ENCODE results near the gene FUZ. TPM values are rescaled to one million over a fixed set of nuclear protein-coding genes. Genes with fewer than 3 reads are reported as not detected.

The FUZ gene
- total and polyA plus RNA-seq, 2 of the 4 experiments (the other 2 are of a cell fraction) = 12.1 to 14.3 TPM

- Histone ChIP-seq H2BK120ac (ENCODE audit: low read depth, low read length) (no peak overlapping the region), H3K4me3 (ENCODE audit: insufficient read depth, low read depth, low read length) (no peak overlapping the region), H3K27me3 (ENCODE audit: control insufficient read depth, insufficient read depth, low read length) (no peaks in the 10 kb centered on the region), H3K27ac (ENCODE audit: insufficient read depth, low read length) (no peak overlapping the region), H4K5ac (ENCODE audit: low read depth, low read length) (no peak overlapping the region), H2BK15ac (ENCODE audit: low read depth, low read length) (no peak overlapping the region), H3K36me3 (ENCODE audit: control insufficient read depth, insufficient read depth, low read length) (peaks cover 40% of the 10 kb centered on the region), H3K18ac (ENCODE audit: low read depth, low read length) (no peak overlapping the region), H3K79me1 (ENCODE audit: low read depth in 1 of 2, low read length in 2 of 2) (peaks cover 34 to 63% of the 10 kb centered on the region in 2 experiments), H3K56ac (ENCODE audit: extremely low read depth, insufficient read depth, low read length) (no peak overlapping the region), H3K4ac (ENCODE audit: low read depth, low read length) (no peak overlapping the region), H3K9ac (ENCODE audit: low read depth, low read length) (no peak overlapping the region), H3K23ac (ENCODE audit: low read depth, low read length) (no peak overlapping the region), H4K20me1 (ENCODE audit: insufficient read depth, low read length) (peaks cover 24% of the 10 kb centered on the region), H2AK5ac (ENCODE audit: low read depth, low read length) (no peak overlapping the region), H2AK9ac (replicated peaks; ENCODE audit: low read depth, low read length, poor library complexity) (no peak overlapping the region), H3K9me3 (ENCODE audit: control insufficient read depth, insufficient read depth, low read length) (no peaks in the 10 kb centered on the region), H3K14ac (replicated peaks; ENCODE audit: low read depth, low read length) (no peak overlapping the region), H4K8ac (ENCODE audit: low read depth in 2 of 2, low read length in 2 of 2) (no peak overlapping the region), H3K9me1 (ENCODE audit: insufficient read depth, low read length) (peaks cover 4% of the 10 kb centered on the region; the same call in 1 of the 2 replicates), H4K91ac (ENCODE audit: insufficient read depth, low read depth, low read length) (no peak overlapping the region), H2AFZ (replicated peaks; ENCODE audit: low read length, poor library complexity) (no peak overlapping the region), H3K4me1 (ENCODE audit: control insufficient read depth, insufficient read depth, low read length) (no peaks in the 10 kb centered on the region), H3K4me2 (ENCODE audit: low read depth, low read length) (no peak overlapping the region), H2BK5ac (ENCODE audit: low read depth, low read length, poor library complexity, severe bottlenecking) (no peak overlapping the region), H2BK20ac (ENCODE audit: low read depth, low read length) (no peak overlapping the region)
- ChIA-PET POLR2A (ENCODE audit: unreplicated experiment) (no interaction called here), CTCF (interaction anchor here (0.6 kb wide), 1 partner anchor 47 kb away, joined by 6 read pairs; no protein-coding TSS in a partner anchor)
- intact Hi-C loops (cut with micrococcal nuclease) (no loop called here), in situ Hi-C loops (cut with MboI; ENCODE audit: low sequenced_read_pairs) (no loop called here), dilution Hi-C loops (cut with HindIII; ENCODE audit: low sequenced_read_pairs, unreplicated experiment) (no loop called here)
- WGBS, 2 experiments (ENCODE audit: extremely low coverage in 2 of 2, insufficient read length in 1 of 2) = 82% methylated on average over 7 of the region's 8 CpGs; no CpG with 5 or more reads in 1 of the 2 experiments
- TF ChIP-seq FOS (IDR thresholded peaks at IDR 0.05; ENCODE audit: low read depth, low read length) (no peak), MXI1 (IDR thresholded peaks at IDR 0.05; ENCODE audit: borderline replicate concordance, low read depth, low read length) (no peak), POLR2A (IDR thresholded peaks at IDR 0.05; ENCODE audit: low read depth, low read length) (no peak), USF2 (IDR thresholded peaks at IDR 0.05; ENCODE audit: low read depth, low read length) (no peak), MAFK (IDR thresholded peaks at IDR 0.05; ENCODE audit: low read depth, low read length) (no peak), MAZ (IDR thresholded peaks at IDR 0.05; ENCODE audit: borderline replicate concordance, low read depth, low read length) (no peak)
- TF ChIP-seq, protein P1, sequence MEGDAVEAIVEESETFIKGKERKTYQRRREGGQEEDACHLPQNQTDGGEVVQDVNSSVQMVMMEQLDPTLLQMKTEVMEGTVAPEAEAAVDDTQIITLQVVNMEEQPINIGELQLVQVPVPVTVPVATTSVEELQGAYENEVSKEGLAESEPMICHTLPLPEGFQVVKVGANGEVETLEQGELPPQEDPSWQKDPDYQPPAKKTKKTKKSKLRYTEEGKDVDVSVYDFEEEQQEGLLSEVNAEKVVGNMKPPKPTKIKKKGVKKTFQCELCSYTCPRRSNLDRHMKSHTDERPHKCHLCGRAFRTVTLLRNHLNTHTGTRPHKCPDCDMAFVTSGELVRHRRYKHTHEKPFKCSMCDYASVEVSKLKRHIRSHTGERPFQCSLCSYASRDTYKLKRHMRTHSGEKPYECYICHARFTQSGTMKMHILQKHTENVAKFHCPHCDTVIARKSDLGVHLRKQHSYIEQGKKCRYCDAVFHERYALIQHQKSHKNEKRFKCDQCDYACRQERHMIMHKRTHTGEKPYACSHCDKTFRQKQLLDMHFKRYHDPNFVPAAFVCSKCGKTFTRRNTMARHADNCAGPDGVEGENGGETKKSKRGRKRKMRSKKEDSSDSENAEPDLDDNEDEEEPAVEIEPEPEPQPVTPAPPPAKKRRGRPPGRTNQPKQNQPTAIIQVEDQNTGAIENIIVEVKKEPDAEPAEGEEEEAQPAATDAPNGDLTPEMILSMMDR (conservative IDR thresholded peaks at IDR 0.05; ENCODE audit: low read depth, low read length) = no peak
- TF ChIP-seq, protein P2, sequence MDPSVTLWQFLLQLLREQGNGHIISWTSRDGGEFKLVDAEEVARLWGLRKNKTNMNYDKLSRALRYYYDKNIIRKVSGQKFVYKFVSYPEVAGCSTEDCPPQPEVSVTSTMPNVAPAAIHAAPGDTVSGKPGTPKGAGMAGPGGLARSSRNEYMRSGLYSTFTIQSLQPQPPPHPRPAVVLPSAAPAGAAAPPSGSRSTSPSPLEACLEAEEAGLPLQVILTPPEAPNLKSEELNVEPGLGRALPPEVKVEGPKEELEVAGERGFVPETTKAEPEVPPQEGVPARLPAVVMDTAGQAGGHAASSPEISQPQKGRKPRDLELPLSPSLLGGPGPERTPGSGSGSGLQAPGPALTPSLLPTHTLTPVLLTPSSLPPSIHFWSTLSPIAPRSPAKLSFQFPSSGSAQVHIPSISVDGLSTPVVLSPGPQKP (IDR thresholded peaks at IDR 0.05; ENCODE audit: borderline replicate concordance, low read depth, low read length) = no peak
- BruUV-seq (replicated peaks) = no TSS peak
- ATAC-seq (ENCODE audit: low read depth) (no peak), DNase-seq (no peak)
Observed at GRCh38 chr19:49780861-49781260, 32.2 kb downstream of the FUZ start.

All from IMR-90 (cell line).